ENCODE data around the gene ASCL1.
A peak's percentile ranks its signal among the peaks of the same experiment; 100 is the strongest.

ASCL1 gene

DNA sequence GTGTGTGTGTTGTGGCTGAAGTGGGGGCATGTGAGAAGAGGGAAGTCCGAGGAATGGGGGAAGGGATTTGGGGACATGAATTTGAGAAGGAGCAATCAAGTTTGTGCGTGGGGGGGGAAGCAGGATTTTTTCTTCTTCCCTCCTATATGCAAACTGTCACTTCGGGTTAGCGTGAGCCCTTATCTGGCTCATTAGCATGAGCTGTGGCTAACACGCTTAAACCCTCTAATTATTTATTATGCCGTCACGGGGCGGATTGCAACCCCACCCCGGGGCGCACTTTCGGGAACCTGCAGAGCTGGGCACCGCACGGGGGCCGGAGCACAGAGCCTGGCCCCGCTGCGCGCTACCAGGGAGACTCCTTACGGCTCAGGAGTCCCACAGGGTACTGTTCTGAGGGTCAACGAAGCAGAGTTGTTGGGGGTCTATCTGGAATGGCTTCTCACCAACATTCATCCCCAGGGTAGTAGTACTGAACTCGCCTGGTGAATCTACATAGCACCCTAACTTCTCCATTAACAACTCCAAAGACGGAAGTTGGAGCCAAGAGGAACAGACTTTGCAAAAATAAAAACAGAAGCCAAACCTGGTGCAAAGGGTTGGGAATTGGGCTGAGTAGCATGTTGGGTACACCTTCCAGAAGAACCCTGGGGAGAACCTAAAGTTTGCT, 6.4 kb upstream of the ASCL1 start:
- H3K27ac ChIP-seq = no peak overlapping the region
- no peak overlapping the region for H3K4me3 ChIP-seq

DNA sequence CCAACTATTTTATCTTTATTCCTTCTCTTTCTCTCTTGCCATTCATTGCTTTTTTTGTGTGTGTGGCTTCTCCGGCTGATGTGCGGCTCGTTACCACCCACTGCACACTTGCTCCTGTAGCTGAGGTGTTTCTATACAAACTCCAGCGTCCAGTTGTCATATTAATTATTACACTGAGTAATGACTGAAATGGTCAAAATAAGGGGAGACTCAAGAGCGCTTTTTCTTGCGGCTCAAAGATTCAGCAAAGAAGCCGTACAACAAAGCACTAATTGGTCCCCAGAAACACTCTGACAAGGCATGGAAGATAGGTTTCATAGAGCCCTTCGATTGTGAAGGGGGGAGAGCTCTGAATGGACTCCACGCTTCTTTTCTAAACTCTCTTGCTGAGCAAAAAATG, 5.6 kb upstream of the ASCL1 start:
- H3K4me3 ChIP-seq = no peak overlapping the region
- no peak overlapping the region for H3K27ac ChIP-seq

DNA sequence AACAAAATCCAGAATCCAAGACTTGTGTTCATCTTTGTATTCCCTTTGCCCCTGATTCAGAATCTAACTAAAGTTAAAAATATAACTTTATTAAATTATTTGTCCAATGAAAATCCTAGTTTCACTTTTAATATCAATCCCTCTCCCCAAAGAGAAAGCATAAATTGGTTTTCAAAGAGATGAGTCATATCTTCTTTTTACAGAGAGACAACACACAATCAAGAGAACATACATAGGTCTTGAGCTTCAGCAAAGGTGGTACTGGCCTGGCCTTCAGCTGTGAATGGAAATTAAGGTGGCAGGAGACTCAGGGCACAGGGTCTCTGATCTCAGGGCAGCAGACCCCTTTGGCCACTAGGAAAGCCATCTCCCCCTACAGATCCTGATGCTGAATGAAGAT, 4.3 kb upstream of the ASCL1 start:
- H3K4me3 ChIP-seq = no peak overlapping the region
- H3K27ac ChIP-seq = no peak overlapping the region

DNA sequence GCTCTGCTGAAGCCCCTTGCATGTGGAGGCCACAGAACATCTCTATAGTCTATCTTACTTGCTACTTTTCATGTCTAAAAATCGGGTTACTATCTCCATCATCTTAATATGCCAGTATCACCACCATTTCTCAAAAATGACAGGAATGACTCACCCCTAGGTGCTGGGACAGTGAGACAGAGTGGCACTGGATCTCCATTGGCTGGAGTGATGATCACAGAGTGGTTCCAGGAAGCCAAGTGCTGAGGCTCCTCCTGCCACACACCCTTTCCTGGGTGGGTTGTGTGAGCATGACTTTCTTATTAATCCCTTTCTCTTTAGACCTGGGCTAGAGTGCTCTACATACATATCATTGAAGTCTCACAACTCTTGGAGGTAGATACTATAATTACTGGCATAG, 3.3 kb upstream of the ASCL1 start:
- no peak overlapping the region for H3K4me3 ChIP-seq
- no peak overlapping the region for H3K27ac ChIP-seq

DNA sequence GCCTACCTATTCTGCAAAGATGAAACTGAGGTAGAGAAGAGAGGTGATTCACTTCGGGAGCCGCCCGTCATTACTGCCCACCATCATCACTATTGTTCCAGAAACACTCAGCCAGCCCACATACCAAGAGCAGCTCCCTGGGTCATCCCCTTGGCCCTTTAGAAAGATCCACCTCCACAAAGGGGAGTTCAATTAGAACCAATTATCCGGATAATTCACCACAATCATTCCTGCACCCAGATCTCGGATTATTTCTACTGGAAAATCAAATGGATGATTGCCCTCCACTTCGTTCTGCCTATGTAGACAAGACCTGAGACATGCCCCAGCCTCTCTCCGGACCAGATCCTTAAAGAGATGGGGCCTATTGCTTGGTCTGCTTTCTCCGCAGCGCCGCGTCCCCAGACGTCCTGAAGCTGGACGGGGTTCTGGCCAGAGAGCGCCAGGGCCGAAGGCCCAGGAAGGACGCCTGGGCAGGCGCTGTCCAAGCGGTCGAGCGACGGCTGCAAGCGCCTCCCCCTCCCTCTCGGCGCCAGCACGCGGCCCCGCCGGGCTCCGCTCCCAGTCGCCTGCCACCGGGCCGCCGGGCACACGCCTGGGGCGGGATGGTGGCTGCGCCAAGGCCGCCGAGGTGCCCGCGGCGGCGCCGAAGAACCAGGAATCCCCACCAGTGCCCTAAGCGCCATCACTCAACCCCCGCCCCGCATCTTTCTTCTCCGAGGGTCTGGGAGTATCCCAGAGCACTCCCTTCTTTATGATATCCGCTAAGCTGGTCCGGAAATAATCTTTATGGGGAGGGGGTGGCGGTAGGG, 1.3 kb upstream of the ASCL1 start:
- Histone ChIP-seq H3K27ac (no peak overlapping the region), H3K4me3 (no peak overlapping the region)

- no peak overlapping the region for H3K4me3 ChIP-seq
- H3K27ac ChIP-seq = no peak overlapping the region
These were observed 641 bp upstream of the ASCL1 start for GRCh38 chr12:102956738-102957327.

DNA sequence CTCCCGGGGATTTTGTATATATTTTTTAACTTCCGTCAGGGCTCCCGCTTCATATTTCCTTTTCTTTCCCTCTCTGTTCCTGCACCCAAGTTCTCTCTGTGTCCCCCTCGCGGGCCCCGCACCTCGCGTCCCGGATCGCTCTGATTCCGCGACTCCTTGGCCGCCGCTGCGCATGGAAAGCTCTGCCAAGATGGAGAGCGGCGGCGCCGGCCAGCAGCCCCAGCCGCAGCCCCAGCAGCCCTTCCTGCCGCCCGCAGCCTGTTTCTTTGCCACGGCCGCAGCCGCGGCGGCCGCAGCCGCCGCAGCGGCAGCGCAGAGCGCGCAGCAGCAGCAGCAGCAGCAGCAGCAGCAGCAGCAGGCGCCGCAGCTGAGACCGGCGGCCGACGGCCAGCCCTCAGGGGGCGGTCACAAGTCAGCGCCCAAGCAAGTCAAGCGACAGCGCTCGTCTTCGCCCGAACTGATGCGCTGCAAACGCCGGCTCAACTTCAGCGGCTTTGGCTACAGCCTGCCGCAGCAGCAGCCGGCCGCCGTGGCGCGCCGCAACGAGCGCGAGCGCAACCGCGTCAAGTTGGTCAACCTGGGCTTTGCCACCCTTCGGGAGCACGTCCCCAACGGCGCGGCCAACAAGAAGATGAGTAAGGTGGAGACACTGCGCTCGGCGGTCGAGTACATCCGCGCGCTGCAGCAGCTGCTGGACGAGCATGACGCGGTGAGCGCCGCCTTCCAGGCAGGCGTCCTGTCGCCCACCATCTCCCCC, 777 bp downstream of the ASCL1 start:
- peak overlapping the region in 4 of 7 experiments; percentile 3 to 23 (median 16) for H3K4me3 ChIP-seq
- H3K27ac ChIP-seq = no peak overlapping the region

- Histone ChIP-seq H3K4me3 (no peak overlapping the region), H3K27ac (no peak overlapping the region)
These were observed 1.3 kb downstream of the ASCL1 start for GRCh38 chr12:102958830-102959176.

GRCh38 chr12:102959391-102959790, 1.9 kb downstream of the ASCL1 start:
- Histone ChIP-seq H3K4me3 (no peak overlapping the region), H3K27ac (no peak overlapping the region)

- no peak overlapping the region for H3K4me3 ChIP-seq
- no peak overlapping the region for H3K27ac ChIP-seq
These were observed 3.4 kb downstream of the ASCL1 start for GRCh38 chr12:102960766-102961465.

GRCh38 chr12:102961466-102961855, 4.0 kb downstream of the ASCL1 start:
- Histone ChIP-seq H3K4me3 (no peak overlapping the region), H3K27ac (no peak overlapping the region)

DNA sequence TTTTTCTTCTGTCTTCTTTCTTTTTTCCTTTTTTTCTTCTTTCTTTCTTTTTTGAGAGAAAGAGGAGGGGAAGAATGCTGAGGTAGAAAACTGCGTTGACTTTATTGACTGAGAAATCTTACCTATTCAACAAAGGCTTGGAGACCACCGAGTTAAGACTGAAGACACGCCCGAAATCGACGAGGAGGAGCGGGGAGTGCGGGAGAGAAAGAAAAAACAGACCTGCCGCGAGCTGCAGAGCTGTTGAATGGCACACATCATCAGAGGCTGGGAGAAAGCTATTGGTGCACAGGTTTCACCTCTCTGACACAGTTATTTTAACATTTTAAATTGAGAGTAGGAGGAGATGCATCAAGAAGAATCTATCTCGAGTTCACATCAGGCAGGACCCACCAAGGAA, 5.1 kb downstream of the ASCL1 start:
- H3K4me3 ChIP-seq = no peak overlapping the region

GRCh38 chr12:102962986-102963385, 5.5 kb downstream of the ASCL1 start:
- Histone ChIP-seq H3K4me3 (no peak overlapping the region), H3K27ac (no peak overlapping the region)

More for the DNA sequence above, 5.1 kb downstream of the ASCL1 start:
- H3K27ac ChIP-seq = no peak overlapping the region

- Histone ChIP-seq H3K27ac (no peak overlapping the region), H3K4me3 (no peak overlapping the region)
These were observed 6.3 kb downstream of the ASCL1 start for GRCh38 chr12:102963796-102964195.

GRCh38 chr12:102964872-102965271, 7.4 kb downstream of the ASCL1 start:
- Histone ChIP-seq H3K4me3 (no peak overlapping the region), H3K27ac (no peak overlapping the region)

DNA sequence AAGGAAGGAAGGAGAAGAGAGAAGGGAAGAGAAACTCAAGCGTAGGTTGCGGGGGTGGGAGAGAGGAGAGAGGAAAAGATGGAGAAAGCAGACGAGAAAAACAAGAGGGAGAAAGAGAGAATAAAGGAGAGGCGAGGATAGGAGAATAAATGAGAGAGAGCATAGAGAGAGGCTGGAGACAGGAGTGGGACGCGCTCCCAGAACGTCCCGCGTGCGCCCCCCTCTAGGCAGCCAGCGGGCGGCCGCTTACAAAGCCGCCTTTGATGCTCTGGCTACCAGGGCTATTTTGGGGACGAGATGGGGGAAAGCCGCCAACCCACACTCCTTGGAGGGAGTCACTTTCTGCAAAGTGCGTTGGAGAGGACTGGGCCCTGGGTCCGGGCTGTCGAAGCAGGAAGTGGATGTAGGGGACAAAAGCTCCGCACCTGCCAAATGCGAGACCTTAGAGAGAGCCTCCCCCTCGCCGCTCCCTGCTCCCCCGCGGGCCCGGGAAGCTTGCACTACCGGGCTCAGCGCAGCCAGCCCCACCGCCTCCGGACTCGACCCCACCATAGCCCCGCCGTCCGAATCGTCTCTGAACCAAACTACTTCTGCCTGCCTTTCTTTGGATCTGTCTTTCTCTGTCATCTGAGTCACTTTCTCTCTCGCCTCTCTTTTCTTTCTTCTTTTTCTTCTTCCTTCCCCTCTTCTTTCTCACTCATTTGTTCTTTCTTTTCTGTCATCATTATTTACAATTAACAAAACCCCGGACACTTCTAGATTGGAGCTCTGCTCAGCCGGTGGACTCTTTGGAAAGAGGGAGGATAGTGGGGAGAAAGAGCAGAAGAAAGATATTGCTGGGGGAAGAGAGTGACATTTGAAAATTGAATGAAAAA, 8.0 kb downstream of the ASCL1 start:
- Histone ChIP-seq H3K4me3 (no peak overlapping the region), H3K27ac (no peak overlapping the region)

DNA sequence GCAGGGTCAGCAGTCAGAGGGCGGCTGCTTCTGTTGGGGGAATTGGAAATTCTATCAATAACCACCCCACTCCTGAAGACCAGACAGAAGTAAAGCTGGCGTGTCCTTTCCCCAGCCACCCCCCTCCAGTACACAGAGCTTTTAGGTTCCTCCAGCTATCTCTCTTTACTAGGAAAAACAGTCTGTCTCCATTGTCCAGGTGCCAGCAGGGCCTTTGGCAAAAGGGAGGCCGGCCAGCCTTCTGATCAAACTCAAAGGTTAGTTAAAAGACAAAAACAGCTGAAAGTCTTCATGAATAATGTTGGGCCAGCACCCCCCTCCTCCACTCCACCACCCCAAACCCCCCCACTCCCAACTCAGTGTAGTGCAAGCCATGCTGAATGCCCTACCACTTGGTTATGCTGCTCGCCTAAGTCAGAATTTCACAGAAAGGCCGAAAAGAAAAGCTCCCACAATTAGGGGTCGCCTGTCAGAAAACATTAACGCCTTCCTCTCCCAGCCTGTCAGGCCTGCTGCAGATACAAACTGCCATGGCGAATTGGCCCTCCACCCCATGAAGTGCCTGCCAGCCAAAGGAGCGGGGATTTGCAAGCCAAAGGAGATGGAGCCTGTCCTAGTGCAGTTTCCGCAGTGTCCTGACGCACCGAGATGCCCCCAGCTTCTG, 8.9 kb downstream of the ASCL1 start:
- no peak overlapping the region for H3K27ac ChIP-seq
- H3K4me3 ChIP-seq = no peak overlapping the region

DNA sequence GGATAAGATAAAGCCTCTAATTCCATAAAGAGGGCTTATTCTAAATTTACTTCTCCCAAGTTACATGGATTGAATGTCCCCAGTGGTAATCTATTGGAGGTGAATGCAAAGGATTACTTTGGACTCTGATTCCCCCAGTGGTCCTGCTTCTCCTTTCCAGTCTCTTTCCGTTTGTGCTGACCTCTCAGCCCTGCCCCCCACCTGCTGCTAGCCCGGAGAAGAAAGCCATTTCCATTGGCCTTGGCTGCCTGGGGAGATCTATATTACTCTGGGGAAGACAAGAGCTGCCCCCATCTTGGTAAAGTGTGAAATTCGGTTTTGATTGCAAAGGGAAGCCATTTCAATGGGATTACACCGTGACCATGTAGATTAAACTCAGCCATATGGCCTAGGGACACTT, 13.3 kb downstream of the ASCL1 start:
- Histone ChIP-seq H3K27ac (no peak overlapping the region), H3K4me3 (no peak overlapping the region)

Measured in skin epidermis (tissue), 12 donors.